HepG2 (cell line): ENCODE measurements around the gene AAR2. TPM values are rescaled to one million over a fixed set of nuclear protein-coding genes. Genes with fewer than 3 reads are reported as not detected.

Source experiments
- ATAC-seq: fragments of 200-7000 bp; cut with Tn5 transposase; 3 replicates; pipeline ENCODE4 v1.9.1; 2020; ENCODE audit warnings: mild to moderate bottlenecking, moderate library complexity
- BruUV-seq: library from RNA; stranded (reverse); fragments of 400-500 nt; replicated peaks from 2 replicates; lab custom pipeline; 2021; lab: Mats Ljungman, UMichigan
- CTCF ChIA-PET: fragments of 300-600 bp; formaldehyde crosslinking; extraction: SDS; loops from one replicate; lab custom pipeline; 2021; ENCODE audit warnings: low total read pairs, inconsistent platforms, low intra/inter-chr PET ratio; lab: Yijun Ruan, JAX
- POLR2A ChIA-PET: fragments of 350-600 bp; sonication (Branson Sonifier 250); formaldehyde crosslinking; loops from one replicate; lab custom pipeline; 2020; ENCODE audit warnings: antibody characterized with exemption, inconsistent platforms; lab: Yijun Ruan, JAX
- DNase-seq: peaks from one replicate; pipeline ENCODE4 v3.0.0-alpha.2; 2015; ENCODE audit warnings: low spot score
- FAIRE-seq: peaks from 3 replicates; lab custom pipeline; 2011; peaks lifted over from hg19 to GRCh38; lab: Jason Lieb, UNC
- H2AFZ ChIP-seq: one replicate; pipeline ENCODE4 v1.6.1; 2011; ENCODE audit warnings: low read length, inconsistent platforms
- H3K27ac ChIP-seq: fragments of 300-600 bp; 3 replicates; pipeline ENCODE4 v1.8.0; 2011; ENCODE audit warnings: mixed run types, mild to moderate bottlenecking, mixed read lengths, low read length, inconsistent platforms; ENCODE audit not compliant: insufficient read depth; ENCODE audit errors: extremely low read length
- H3K27me3 ChIP-seq, 2 experiments: fragments of 200-600 bp in 1 of 2; 2 replicates in 1 of 2; 3 replicates in 1 of 2; pipeline versions ENCODE4 v1.6.0 to v1.8.0; 2011; ENCODE audit warnings: low read length in 2 of 2, mild to moderate bottlenecking in 2 of 2, moderate library complexity in 2 of 2, inconsistent platforms in 1 of 2; ENCODE audit not compliant: insufficient read depth in 2 of 2, control insufficient read depth in 1 of 2
- H3K36me3 ChIP-seq, 2 experiments: fragments of 200-600 bp in 1 of 2; replicated peaks in 1 of 2; 2 replicates in 1 of 2; 3 replicates in 1 of 2; pipeline versions ENCODE4 v1.5.1 to v1.8.0; 2011; ENCODE audit warnings: low read length in 2 of 2, inconsistent platforms in 1 of 2; ENCODE audit not compliant: insufficient read depth in 2 of 2, control insufficient read depth in 1 of 2
- H3K4me1 ChIP-seq: 2 replicates; pipeline ENCODE4 v1.5.1; 2012; ENCODE audit warnings: low read length, inconsistent platforms; ENCODE audit not compliant: insufficient read depth
- H3K4me2 ChIP-seq: 2 replicates; pipeline ENCODE4 v1.6.0; 2011; ENCODE audit warnings: low read depth, low read length, inconsistent platforms
- H3K4me3 ChIP-seq, 3 experiments: fragments of 200-600 bp in 1 of 3; sonication (generic), shearing (Covaris generic) in 1 of 3; replicated peaks in 1 of 3; 2 replicates each; pipeline ENCODE4 v1.5.1; 2011 to 2016; ENCODE audit warnings: low read length in 3 of 3, inconsistent platforms in 2 of 3, low read depth in 2 of 3, mild to moderate bottlenecking in 2 of 3, control low read depth in 1 of 3, mixed read lengths in 1 of 3; ENCODE audit not compliant: insufficient read depth in 1 of 3
- H3K79me2 ChIP-seq: one replicate; pipeline ENCODE4 v1.6.1; 2011; ENCODE audit warnings: low read length, inconsistent platforms; ENCODE audit not compliant: insufficient read depth
- H3K9ac ChIP-seq: 2 replicates; pipeline ENCODE4 v1.6.0; 2011; ENCODE audit warnings: mild to moderate bottlenecking, low read depth, low read length, inconsistent platforms; ENCODE audit not compliant: insufficient read depth
- H3K9me3 ChIP-seq: 2 replicates; pipeline ENCODE4 v1.5.1; 2012; ENCODE audit warnings: mild to moderate bottlenecking, low read length
- H4K20me1 ChIP-seq: 2 replicates; pipeline ENCODE4 v1.6.0; 2011; ENCODE audit warnings: inconsistent platforms, mild to moderate bottlenecking, low read length, moderate library complexity; ENCODE audit not compliant: insufficient read depth
- CC2D1A ChIP-seq: sonication (generic); formaldehyde crosslinking; IDR thresholded peaks from 2 replicates; pipeline ENCODE4 v1.8.1; 2023; ENCODE audit warnings: mild to moderate bottlenecking, missing genetic modification reagents
- MEIS1 ChIP-seq: sonication (generic); formaldehyde crosslinking; IDR thresholded peaks from 2 replicates; pipeline ENCODE4 v1.9.0; 2021; ENCODE audit warnings: mild to moderate bottlenecking, missing genetic modification reagents, moderate library complexity, borderline replicate concordance
- MTA1 ChIP-seq: sonication (generic); formaldehyde crosslinking; IDR thresholded peaks from 2 replicates; pipeline ENCODE4 v1.4.0; 2020; ENCODE audit warnings: missing genetic modification reagents, mild to moderate bottlenecking, borderline replicate concordance
- SP1 ChIP-seq, 2 experiments: fragments of 450-650 bp in 1 of 2; sonication (generic) in 1 of 2; formaldehyde crosslinking in 1 of 2; IDR thresholded peaks; 2 replicates each; pipeline versions ENCODE4 v1.4.0 to v1.6.1; 2016 to 2020; ENCODE audit warnings: missing genetic modification reagents in 1 of 2
- ZNF414 ChIP-seq: sonication (generic); formaldehyde crosslinking; IDR thresholded peaks from 2 replicates; pipeline ENCODE4 v1.5.0; 2020; ENCODE audit warnings: missing genetic modification reagents
- ZNF652 ChIP-seq: IDR thresholded peaks from 2 replicates; pipeline ENCODE4 v1.6.1; 2016; ENCODE audit warnings: low read depth, borderline replicate concordance
- ZNF781 ChIP-seq: sonication (generic); formaldehyde crosslinking; IDR thresholded peaks from 2 replicates; pipeline ENCODE4 v1.5.1; 2020; ENCODE audit warnings: borderline replicate concordance, mild to moderate bottlenecking, missing genetic modification reagents; ENCODE audit errors: not compliant biosample characterization
- WGBS: methylation state at CpG from one replicate; pipeline ENCODE4 v1.1.6; 2017; ENCODE audit warnings: low lambda C conversion rate; 5-methylcytosine and 5-hydroxymethylcytosine counted together
- in situ Hi-C: cut with HindIII; loops from 2 replicates; pipeline ENCODE4 v1.10.0; 2017; ENCODE audit warnings: low pct_unique_long_range_greater_than_20kb; ENCODE audit not compliant: extremely low pct_ligation_motif_present
- intact Hi-C: fragments of 100-400 bp; cut with micrococcal nuclease; formaldehyde crosslinking; loops from one replicate; pipeline ENCODE4 v1.10.0; 2022; ENCODE audit not compliant: unreplicated experiment
- polyA plus RNA-seq, 8 experiments: library from polyadenylated mRNA; depleted of rRNA in 3 of 8; stranded (reverse) in 7 of 8; unstranded in 1 of 8; fragments of >200 nt; fragmentation: Illumina TruSeq in 4 of 8; extraction: Trizol in 4 of 8; gene quantifications; 2 replicates each; pipeline versions ENCODE4 v1.2.1 to v1.2.3, GENCODE V29; 2011 to 2016; ENCODE audit warnings: low read depth in 4 of 8, missing spikeins in 1 of 8, mixed read lengths in 1 of 8; ENCODE audit not compliant: insufficient read depth in 1 of 8
- total RNA-seq, 5 experiments: library from RNA; depleted of rRNA; stranded (reverse); fragments of >200 nt; fragmentation: Illumina TruSeq; extraction: Trizol; gene quantifications; 2 replicates each; pipeline ENCODE4 v1.2.3, GENCODE V29; 2016; ENCODE audit warnings: low read depth in 1 of 5
- TF ChIP-seq, protein P1 (sequence below): sonication (generic); formaldehyde crosslinking; IDR thresholded peaks from 2 replicates; pipeline ENCODE4 v1.5.0; 2020; ENCODE audit warnings: missing genetic modification reagents, mild to moderate bottlenecking, borderline replicate concordance
- TF ChIP-seq, protein P2 (sequence below): sonication (generic); formaldehyde crosslinking; IDR thresholded peaks from 2 replicates; pipeline ENCODE4 v1.4.0; 2020; ENCODE audit warnings: missing genetic modification reagents

AAR2 gene
- total and polyA plus RNA-seq, 2 of the 13 experiments (the other 11 are each of a cell fraction or from before 2014, with no cell fraction given), result 45.2 to 46.2 TPM

DNA sequence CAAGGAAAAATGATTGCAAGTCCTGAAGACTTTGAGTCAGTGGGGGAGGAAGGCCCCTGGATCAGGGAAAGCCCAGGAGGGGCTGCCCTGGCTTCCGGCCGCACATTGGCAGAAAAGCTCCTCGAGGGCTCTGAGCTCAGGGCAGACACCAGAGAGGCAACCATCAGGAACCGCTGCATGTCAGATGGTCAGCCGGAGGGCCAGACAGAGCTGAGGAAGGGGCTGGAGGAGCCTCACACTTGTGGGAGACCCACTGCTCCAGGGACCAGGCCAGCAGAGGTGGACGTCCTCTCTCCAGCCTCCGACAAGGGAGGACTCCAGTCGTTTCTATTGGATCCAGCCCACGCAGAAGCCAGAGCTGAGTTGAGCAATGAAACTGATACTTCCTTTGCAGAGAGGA is 30.2 kb upstream of the AAR2 start:
- FAIRE-seq (no peak), ATAC-seq (no peak), DNase-seq (no peak)
- no peak overlapping the region for H3K4me2 ChIP-seq
- H3K4me1 ChIP-seq, result no peaks in the 10 kb centered on the region
- no peaks in the 10 kb centered on the region for H3K79me2 ChIP-seq
- no TSS peak for BruUV-seq
- H3K27me3 ChIP-seq, result no peaks in the 10 kb centered on the region
- no peak overlapping the region for H3K27ac ChIP-seq
- ChIA-PET CTCF (no interaction called here), POLR2A (no interaction called here)
- 90% methylated on average over 9 of the region's 9 CpGs for WGBS
- intact Hi-C loops (no loop called here), in situ Hi-C loops (no loop called here)
- no peaks in the 10 kb centered on the region for H3K9me3 ChIP-seq
- no peak overlapping the region for H3K4me3 ChIP-seq
- no peaks in the 10 kb centered on the region for H4K20me1 ChIP-seq
- H3K9ac ChIP-seq, result no peak overlapping the region
- no peak overlapping the region for H2AFZ ChIP-seq
- no peak for TF ChIP-seq ZNF652 (CRISPR knock-in tag)
- TF ChIP-seq CC2D1A (CRISPR knock-in tag), result no peak
- no peak for TF ChIP-seq MTA1 (CRISPR knock-in tag)
- TF ChIP-seq, protein P1, sequence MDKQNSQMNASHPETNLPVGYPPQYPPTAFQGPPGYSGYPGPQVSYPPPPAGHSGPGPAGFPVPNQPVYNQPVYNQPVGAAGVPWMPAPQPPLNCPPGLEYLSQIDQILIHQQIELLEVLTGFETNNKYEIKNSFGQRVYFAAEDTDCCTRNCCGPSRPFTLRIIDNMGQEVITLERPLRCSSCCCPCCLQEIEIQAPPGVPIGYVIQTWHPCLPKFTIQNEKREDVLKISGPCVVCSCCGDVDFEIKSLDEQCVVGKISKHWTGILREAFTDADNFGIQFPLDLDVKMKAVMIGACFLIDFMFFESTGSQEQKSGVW, result no peak
- no peak for TF ChIP-seq MEIS1 (CRISPR knock-in tag)
- peaks cover 20 to 34% of the 10 kb centered on the region in 2 experiments for H3K36me3 ChIP-seq

GRCh38 chr20:36206641-36207040 is 29.6 kb upstream of the AAR2 start:
- Histone ChIP-seq H2AFZ (no peak overlapping the region), H3K9me3 (no peaks in the 10 kb centered on the region), H3K27me3 (no peaks in the 10 kb centered on the region), H3K4me2 (no peak overlapping the region), H3K4me3 (no peak overlapping the region), H3K4me1 (no peaks in the 10 kb centered on the region), H3K27ac (no peak overlapping the region), H3K9ac (no peak overlapping the region), H3K36me3 (peaks cover 20 to 34% of the 10 kb centered on the region in 2 experiments), H4K20me1 (no peaks in the 10 kb centered on the region)
- BruUV-seq, result no TSS peak
- ATAC-seq, result no peak
- ChIA-PET CTCF (no interaction called here), POLR2A (no interaction called here)
- WGBS, result 88% methylated on average over 9 of the region's 9 CpGs
- DNase-seq, result no peak
- intact Hi-C loops, result no loop called here
- no peak for TF ChIP-seq ZNF414 (CRISPR knock-in tag)
- TF ChIP-seq, protein P2, sequence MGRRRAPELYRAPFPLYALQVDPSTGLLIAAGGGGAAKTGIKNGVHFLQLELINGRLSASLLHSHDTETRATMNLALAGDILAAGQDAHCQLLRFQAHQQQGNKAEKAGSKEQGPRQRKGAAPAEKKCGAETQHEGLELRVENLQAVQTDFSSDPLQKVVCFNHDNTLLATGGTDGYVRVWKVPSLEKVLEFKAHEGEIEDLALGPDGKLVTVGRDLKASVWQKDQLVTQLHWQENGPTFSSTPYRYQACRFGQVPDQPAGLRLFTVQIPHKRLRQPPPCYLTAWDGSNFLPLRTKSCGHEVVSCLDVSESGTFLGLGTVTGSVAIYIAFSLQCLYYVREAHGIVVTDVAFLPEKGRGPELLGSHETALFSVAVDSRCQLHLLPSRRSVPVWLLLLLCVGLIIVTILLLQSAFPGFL, result no peak
- TF ChIP-seq ZNF781 (CRISPR knock-in tag), result no peak
- no peak for TF ChIP-seq SP1 (IDR thresholded peaks at IDR 0.05)
- no peak for TF ChIP-seq SP1 (CRISPR knock-in tag; IDR thresholded peaks at IDR 0.05)
- TF ChIP-seq, all 625 proteins: peak for 0
- no peaks in the 10 kb centered on the region for H3K79me2 ChIP-seq
- no peak for FAIRE-seq
- in situ Hi-C loops, result no loop called here
